ENCODE data around the gene NMUR1.

NMUR1 gene

DNA sequence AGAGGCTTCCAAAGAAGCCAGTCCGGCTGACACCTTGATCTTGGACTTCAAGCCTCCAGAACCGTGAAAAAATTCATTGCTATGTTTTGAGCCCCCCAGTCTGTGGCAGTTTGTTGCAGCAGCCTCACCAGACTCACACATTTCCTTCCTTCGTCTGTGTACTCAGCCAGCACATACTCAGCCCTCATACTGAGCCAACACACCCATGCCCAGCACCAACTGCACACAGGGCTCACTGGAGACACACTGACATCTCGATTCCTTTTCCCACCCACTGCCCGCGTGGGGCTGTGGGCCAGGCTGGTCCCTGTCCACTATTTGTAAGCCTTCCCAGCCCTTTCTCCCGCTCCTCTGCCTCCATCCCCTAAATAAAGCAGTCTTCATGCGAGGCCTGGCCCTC lies 24.1 kb upstream of the NMUR1 start:
- no peak for DNase-seq (ENCODE audit: low spot score)
- TF ChIP-seq, protein P1, sequence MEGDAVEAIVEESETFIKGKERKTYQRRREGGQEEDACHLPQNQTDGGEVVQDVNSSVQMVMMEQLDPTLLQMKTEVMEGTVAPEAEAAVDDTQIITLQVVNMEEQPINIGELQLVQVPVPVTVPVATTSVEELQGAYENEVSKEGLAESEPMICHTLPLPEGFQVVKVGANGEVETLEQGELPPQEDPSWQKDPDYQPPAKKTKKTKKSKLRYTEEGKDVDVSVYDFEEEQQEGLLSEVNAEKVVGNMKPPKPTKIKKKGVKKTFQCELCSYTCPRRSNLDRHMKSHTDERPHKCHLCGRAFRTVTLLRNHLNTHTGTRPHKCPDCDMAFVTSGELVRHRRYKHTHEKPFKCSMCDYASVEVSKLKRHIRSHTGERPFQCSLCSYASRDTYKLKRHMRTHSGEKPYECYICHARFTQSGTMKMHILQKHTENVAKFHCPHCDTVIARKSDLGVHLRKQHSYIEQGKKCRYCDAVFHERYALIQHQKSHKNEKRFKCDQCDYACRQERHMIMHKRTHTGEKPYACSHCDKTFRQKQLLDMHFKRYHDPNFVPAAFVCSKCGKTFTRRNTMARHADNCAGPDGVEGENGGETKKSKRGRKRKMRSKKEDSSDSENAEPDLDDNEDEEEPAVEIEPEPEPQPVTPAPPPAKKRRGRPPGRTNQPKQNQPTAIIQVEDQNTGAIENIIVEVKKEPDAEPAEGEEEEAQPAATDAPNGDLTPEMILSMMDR (IDR thresholded peaks at IDR 0.05; ENCODE audit: extremely low read depth, insufficient read depth, missing control alignments) = no peak
- in situ Hi-C loops (cut with MboI; ENCODE audit: low pct_unique_long_range_greater_than_20kb, low sequenced_read_pairs, unreplicated experiment) = no loop called here

DNA sequence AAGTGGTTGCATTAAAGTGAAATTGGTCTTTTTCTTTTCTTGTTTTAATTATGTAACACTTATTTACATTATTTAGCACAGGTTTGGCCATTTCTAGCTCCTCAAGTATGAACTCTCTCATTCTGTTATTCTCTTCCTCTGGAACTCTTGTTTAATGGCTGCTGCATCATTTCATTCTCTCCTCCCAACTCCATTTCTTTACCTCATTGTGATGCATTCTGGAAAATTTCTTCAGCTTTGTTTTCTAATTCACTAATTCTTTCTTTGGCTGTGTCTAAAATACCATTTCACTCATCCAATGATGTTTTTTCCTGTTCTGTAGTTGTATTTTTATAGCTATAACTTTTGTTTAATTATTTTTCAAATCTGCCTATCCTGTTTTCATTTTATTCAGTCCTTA lies 22.5 kb upstream of the NMUR1 start:
- DNase-seq (ENCODE audit: low spot score) = no peak
- in situ Hi-C loops (cut with MboI; ENCODE audit: low pct_unique_long_range_greater_than_20kb, low sequenced_read_pairs, unreplicated experiment) = no loop called here
- TF ChIP-seq, protein P1 (IDR thresholded peaks at IDR 0.05; ENCODE audit: extremely low read depth, insufficient read depth, missing control alignments) = no peak

DNA sequence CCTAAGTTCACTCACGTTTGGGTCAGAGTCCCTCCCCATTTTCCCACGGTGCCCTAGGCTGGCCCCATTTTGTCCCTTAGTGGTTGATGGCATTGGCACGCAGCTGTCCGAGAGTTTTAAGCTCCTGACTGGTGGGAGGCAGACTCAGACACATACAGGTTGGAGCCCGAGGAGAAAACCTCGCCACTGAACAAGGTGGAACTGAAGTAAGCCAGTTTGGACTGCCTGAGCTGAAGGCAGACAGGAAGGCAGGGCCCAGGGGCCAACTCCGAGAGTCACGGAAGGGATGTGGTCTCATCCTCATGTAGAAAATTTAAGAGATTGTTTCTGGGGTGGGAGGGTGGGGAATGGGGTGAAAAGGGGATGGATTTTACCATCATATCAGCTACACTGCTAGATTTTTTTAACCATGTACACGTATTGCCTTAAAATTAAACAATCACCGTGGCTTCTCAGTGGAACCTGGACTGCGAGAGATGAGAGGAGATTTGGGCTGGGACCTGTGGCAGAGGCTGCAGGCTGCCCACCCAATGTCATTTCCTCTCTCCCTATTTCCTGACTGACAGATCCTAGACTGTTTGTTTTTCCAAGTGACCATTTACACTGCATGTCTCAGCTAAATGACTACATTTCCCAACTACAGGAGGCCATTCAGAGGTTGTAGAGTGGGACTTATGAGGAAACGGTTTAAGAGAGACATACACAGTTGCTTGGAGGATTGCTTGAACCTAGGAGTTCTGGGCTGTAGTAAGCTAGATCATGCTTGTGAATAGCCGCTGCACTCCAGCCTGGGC lies 19.4 kb upstream of the NMUR1 start:
- in situ Hi-C loops (cut with MboI; ENCODE audit: low pct_unique_long_range_greater_than_20kb, low sequenced_read_pairs, unreplicated experiment) = no loop called here
- TF ChIP-seq, protein P1 (IDR thresholded peaks at IDR 0.05; ENCODE audit: extremely low read depth, insufficient read depth, missing control alignments) = no peak
- DNase-seq (ENCODE audit: low spot score) = no peak

DNA sequence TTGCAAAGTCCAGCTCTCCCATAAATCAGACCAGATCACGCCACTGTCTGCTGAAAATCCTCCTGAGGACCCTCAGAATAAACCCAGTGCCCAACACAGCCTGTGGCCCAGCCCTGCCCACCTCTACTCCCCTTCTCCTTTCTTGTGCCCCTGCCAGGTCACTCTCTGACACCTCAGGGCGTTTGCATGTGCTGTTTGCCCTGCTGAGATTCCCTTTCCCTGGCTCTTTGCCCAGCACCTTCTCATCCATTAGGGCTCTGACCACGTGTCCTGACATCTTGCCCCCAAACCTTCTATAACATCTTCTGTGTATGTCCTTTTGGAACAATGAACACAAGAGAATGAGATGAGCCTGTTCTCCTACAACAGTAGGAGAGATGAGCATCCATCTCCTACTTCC lies 18.5 kb upstream of the NMUR1 start:
- no peak for DNase-seq (ENCODE audit: low spot score)
- TF ChIP-seq, protein P1 (IDR thresholded peaks at IDR 0.05; ENCODE audit: extremely low read depth, insufficient read depth, missing control alignments) = no peak
- in situ Hi-C loops (cut with MboI; ENCODE audit: low pct_unique_long_range_greater_than_20kb, low sequenced_read_pairs, unreplicated experiment) = no loop called here

DNA sequence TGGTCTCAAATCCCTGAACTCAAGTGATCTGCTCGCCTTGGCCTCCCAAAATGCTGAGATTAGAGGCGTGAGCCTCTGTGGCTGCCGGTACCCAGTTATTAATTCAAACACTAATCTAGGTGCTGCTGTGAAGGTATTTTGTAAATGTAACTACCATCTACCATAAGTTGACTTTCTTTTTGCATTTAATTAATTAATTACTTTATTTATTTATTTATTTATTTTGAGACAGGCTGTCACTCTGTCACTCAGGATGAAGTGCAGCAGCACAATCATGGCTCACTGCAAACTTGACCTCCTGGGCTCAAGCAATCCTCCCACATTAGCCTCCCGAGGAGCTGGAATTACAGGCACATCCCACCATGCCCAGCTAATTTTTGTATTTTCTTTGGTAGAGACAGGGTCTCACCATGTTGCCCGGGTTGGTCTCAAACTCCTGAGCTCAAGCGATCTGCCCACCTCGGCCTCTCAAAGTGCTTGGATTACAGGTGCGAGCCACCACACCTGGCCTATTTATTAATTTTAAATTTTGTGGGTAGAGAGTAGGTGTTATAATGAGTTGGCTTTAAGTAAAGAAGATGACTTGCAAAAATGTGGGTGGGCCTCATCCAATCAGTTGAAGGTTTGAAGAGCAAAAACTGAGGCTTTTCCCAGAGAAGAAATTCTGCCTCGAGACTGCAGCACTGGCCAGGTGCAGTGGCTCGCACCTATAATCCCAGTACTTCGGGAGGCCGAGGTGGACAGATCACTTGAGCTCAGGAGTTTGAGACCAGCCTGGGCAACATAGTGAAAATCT lies 17.3 kb upstream of the NMUR1 start:
- DNase-seq (ENCODE audit: low spot score) = no peak
- TF ChIP-seq, protein P1 (IDR thresholded peaks at IDR 0.05; ENCODE audit: extremely low read depth, insufficient read depth, missing control alignments) = no peak
- in situ Hi-C loops (cut with MboI; ENCODE audit: low pct_unique_long_range_greater_than_20kb, low sequenced_read_pairs, unreplicated experiment) = no loop called here

DNA sequence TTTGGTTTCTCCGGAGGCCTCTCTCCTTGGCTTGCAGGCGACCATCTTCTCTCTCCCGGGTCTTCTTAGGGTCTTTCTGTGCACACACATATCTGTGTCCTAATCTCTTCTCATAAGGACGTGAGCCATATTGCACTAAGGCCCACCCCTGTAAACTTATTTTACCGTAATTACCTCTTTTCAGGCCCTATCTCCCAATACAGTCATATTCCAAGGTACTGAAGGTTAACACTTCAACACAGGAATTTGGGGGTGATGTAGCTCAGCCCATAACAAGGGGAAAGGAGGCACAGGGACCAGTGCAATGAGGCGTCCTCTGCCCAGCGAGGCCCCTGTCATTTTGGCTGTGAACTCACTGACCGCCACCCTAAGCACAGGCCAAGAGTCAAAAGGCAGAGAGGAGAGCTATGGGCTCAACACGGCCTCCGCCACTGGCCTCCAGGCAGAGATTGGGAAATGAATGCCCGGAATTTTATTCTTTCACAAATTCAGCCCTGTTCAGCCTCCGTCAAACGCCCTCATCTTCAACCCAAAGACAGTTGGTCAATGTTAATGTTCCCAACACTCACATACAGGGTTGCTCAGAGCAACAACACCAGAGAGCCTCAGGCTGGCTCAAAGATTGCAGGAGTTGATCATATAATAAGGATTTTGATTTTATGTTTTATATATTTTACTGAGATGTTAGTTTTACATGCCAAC lies 15.9 kb upstream of the NMUR1 start:
- no peak for DNase-seq (ENCODE audit: low spot score)
- in situ Hi-C loops (cut with MboI; ENCODE audit: low pct_unique_long_range_greater_than_20kb, low sequenced_read_pairs, unreplicated experiment) = no loop called here
- TF ChIP-seq, protein P1 (IDR thresholded peaks at IDR 0.05; ENCODE audit: extremely low read depth, insufficient read depth, missing control alignments) = no peak

Measured in GM13977 (cell line).